ENCODE data around the gene OR7G2. TPM values are rescaled to one million over a fixed set of nuclear protein-coding genes. Genes with fewer than 3 reads are reported as not detected.

OR7G2 gene
- total and polyA plus RNA-seq, 9 of the 15 experiments (the other 6 are each of a cell fraction or from before 2014, with no cell fraction given), result 0.20 TPM; not detected in 8

GRCh38 chr19:9075064-9075949 is 32.0 kb downstream of the OR7G2 start (continued):
- TF ChIP-seq ZBTB49 (CRISPR knock-in tag; IDR thresholded peaks at IDR 0.05; ENCODE audit: borderline replicate concordance) (no peak), SMARCA4 (IDR thresholded peaks at IDR 0.05) (peak; percentile 99), STAT5A (IDR thresholded peaks at IDR 0.05; ENCODE audit: borderline replicate concordance, low read length) (peak; percentile 67), CREB3 (tag; conservative IDR thresholded peaks at IDR 0.05; ENCODE audit: low read depth) (0 out of 2 replicates have a peak, but pooled peaks have one; percentile 29), CBFA2T2 (conservative IDR thresholded peaks at IDR 0.05) (peak; percentile 90), ZKSCAN8 (CRISPR knock-in tag; IDR thresholded peaks at IDR 0.05) (no peak), SNRNP70 (optimal IDR thresholded peaks at IDR 0.05; ENCODE audit: low read depth, low read length) (no peak), MBD1 (CRISPR knock-in tag; IDR thresholded peaks at IDR 0.05) (no peak), CHD4 (IDR thresholded peaks at IDR 0.05; ENCODE audit: insufficient read depth, insufficient replicate concordance, low read depth, low read length, poor library complexity, severe bottlenecking) (no peak), HCFC1 (IDR thresholded peaks at IDR 0.05; ENCODE audit: low read depth, low read length) (no peak), DLX4 (CRISPR knock-in tag; IDR thresholded peaks at IDR 0.05) (no peak), MAZ (CRISPR knock-in tag; conservative IDR thresholded peaks at IDR 0.05 in 1 of 2, IDR thresholded peaks at IDR 0.05 in 1 of 2) (peak; percentile 29 to 55; a peak in 2 of 4 replicates), HMG20A (CRISPR knock-in tag; conservative IDR thresholded peaks at IDR 0.05) (no peak), ZFP1 (CRISPR knock-in tag; IDR thresholded peaks at IDR 0.05) (no peak), DDX20 (tag; IDR thresholded peaks at IDR 0.05; ENCODE audit: low read depth) (no peak), TEAD4 (IDR thresholded peaks at IDR 0.05; ENCODE audit: low read length) (peak; percentile 76), TEAD4 (CRISPR knock-in tag; IDR thresholded peaks at IDR 0.05; ENCODE audit: borderline replicate concordance) (no peak), MBD2 (IDR thresholded peaks at IDR 0.05; ENCODE audit: borderline replicate concordance, low read depth) (no peak), TCF7 (IDR thresholded peaks at IDR 0.05; ENCODE audit: borderline replicate concordance) (peak; percentile 85), DNMT1 (IDR thresholded peaks at IDR 0.05) (no peak), ILK (tag; IDR thresholded peaks at IDR 0.05; ENCODE audit: borderline replicate concordance, low read depth) (no peak), GATAD2B (IDR thresholded peaks at IDR 0.05; ENCODE audit: borderline replicate concordance) (peak; percentile 76; the same call in 1 of the 2 replicates), HNRNPUL1 (IDR thresholded peaks at IDR 0.05; ENCODE audit: low read length) (no peak)

Data from K562 (cell line).